HT-29 (cell line): ENCODE data around the gene ATXN2L. TPM values are rescaled to one million over a fixed set of nuclear protein-coding genes. Genes with fewer than 3 reads are reported as not detected.

Source experiments
- DNase-seq: peaks from one replicate; pipeline ENCODE4 v3.0.0-alpha.2; 2015; ENCODE audit warnings: low spot score
- total RNA-seq: library from RNA; depleted of rRNA; stranded (reverse); fragments of >200 nt; shearing (Covaris generic); gene quantifications from 2 replicates; pipeline ENCODE4 v1.2.3, GENCODE V29; 2014

ATXN2L gene
- total RNA-seq, 1 experiment from 2014 or later = 86.9 TPM

- DNase-seq = no peak
Observed at GRCh38 chr16:28835864-28836760, 13.3 kb downstream of the ATXN2L start.

GRCh38 chr16:28836761-28837064 is 13.9 kb downstream of the ATXN2L start:
- DNase-seq = no peak

- no peak for DNase-seq
Observed at GRCh38 chr16:28837672-28838557, 15.1 kb downstream of the ATXN2L start.

- DNase-seq = no peak
Observed at GRCh38 chr16:28838558-28838918, 15.7 kb downstream of the ATXN2L start.

- DNase-seq = no peak
Observed at GRCh38 chr16:28839004-28839639, 16.3 kb downstream of the ATXN2L start.

GRCh38 chr16:28839899-28840298 is 17.1 kb downstream of the ATXN2L start:
- DNase-seq = no peak

- DNase-seq = no peak
Observed at GRCh38 chr16:28842696-28843095, 19.9 kb downstream of the ATXN2L start.

GRCh38 chr16:28843766-28844165 is 21.0 kb downstream of the ATXN2L start:
- DNase-seq = no peak

GRCh38 chr16:28844226-28844885 is 21.6 kb downstream of the ATXN2L start:
- no peak for DNase-seq

- peak; percentile 66 for DNase-seq
Observed at GRCh38 chr16:28845293-28845692, 22.5 kb downstream of the ATXN2L start.

GRCh38 chr16:28845761-28846079 is 22.9 kb downstream of the ATXN2L start:
- DNase-seq = no peak

- DNase-seq = peak; percentile 97
Observed at GRCh38 chr16:28846080-28846932, 23.5 kb downstream of the ATXN2L start, which contains the start of gene TUFM. Gene TUFM, minus strand, starts transcription at chr16:28846348. Its CDS starts 79 bp downstream, at chr16:28846269.

- no peak for DNase-seq
Observed at GRCh38 chr16:28846933-28847273, 24.1 kb downstream of the ATXN2L start.

GRCh38 chr16:28858421-28858820 is 35.6 kb downstream of the ATXN2L start:
- no peak for DNase-seq

- no peak for DNase-seq
Observed at GRCh38 chr16:28859326-28859725, 36.5 kb downstream of the ATXN2L start.

GRCh38 chr16:28863929-28864793 is 41.4 kb downstream of the ATXN2L start:
- no peak for DNase-seq

- DNase-seq = no peak
Observed at GRCh38 chr16:28865001-28865688, 42.3 kb downstream of the ATXN2L start.

GRCh38 chr16:28865722-28866453 is 43.1 kb downstream of the ATXN2L start:
- DNase-seq = no peak

GRCh38 chr16:28866454-28866804 is 43.6 kb downstream of the ATXN2L start:
- no peak for DNase-seq
